Neural cell (in vitro differentiated cells): ENCODE data around the gene PRKAG3. TPM values are rescaled to one million over a fixed set of nuclear protein-coding genes. Genes with fewer than 3 reads are reported as not detected.

Source experiments
- H2AFZ ChIP-seq: fragments of 200-600, 300-800 bp; sonication (generic), shearing (Covaris generic); 2 replicates; pipeline ENCODE4 v1.6.0; 2014; ENCODE audit warnings: low read depth, mild to moderate bottlenecking, antibody characterized with exemption, low read length, moderate library complexity
- H3F3A ChIP-seq: fragments of 200-600 bp; shearing (Covaris generic); 2 replicates; pipeline ENCODE4 v1.6.1; 2016; ENCODE audit warnings: mild to moderate bottlenecking, moderate library complexity, mixed read lengths, antibody characterized with exemption, low read length; ENCODE audit not compliant: insufficient read depth, poor library complexity, severe bottlenecking
- H3K27ac ChIP-seq: fragments of 200-600, 300-800 bp; sonication (generic), shearing (Covaris generic); 2 replicates; pipeline ENCODE4 v1.5.1; 2014; ENCODE audit warnings: mild to moderate bottlenecking, low read length, moderate library complexity
- H3K27me3 ChIP-seq: fragments of 300-800, 200-600 bp; sonication (generic), shearing (Covaris generic); 2 replicates; pipeline ENCODE4 v1.6.0; 2014; ENCODE audit warnings: mild to moderate bottlenecking, low read depth, low read length, moderate library complexity; ENCODE audit not compliant: insufficient read depth
- H3K36me3 ChIP-seq: fragments of 300-800, 200-600 bp; sonication (generic), shearing (Covaris generic); 2 replicates; pipeline ENCODE4 v1.5.1; 2014; ENCODE audit warnings: mild to moderate bottlenecking, antibody characterized with exemption, low read length, moderate library complexity; ENCODE audit not compliant: insufficient read depth
- H3K4me2 ChIP-seq: fragments of 300-800, 200-600 bp; sonication (generic), shearing (Covaris generic); 2 replicates; pipeline ENCODE4 v1.6.0; 2014; ENCODE audit warnings: mild to moderate bottlenecking, low read length
- H3K4me3 ChIP-seq: fragments of 300-800, 200-600 bp; sonication (generic), shearing (Covaris generic); 2 replicates; pipeline ENCODE4 v1.5.1; 2014; ENCODE audit warnings: mild to moderate bottlenecking, low read length, moderate library complexity
- H3K79me2 ChIP-seq: fragments of 200-600 bp; shearing (Covaris generic); replicated peaks from 2 replicates; pipeline ENCODE4 v1.6.0; 2014; ENCODE audit warnings: mild to moderate bottlenecking, low read length, moderate library complexity; ENCODE audit not compliant: insufficient read depth
- H3K9ac ChIP-seq: fragments of 300-800, 200-600 bp; sonication (generic), shearing (Covaris generic); 2 replicates; pipeline ENCODE4 v1.6.1; 2016; ENCODE audit warnings: mild to moderate bottlenecking, low read length, mixed read lengths
- H3K9me2 ChIP-seq: fragments of 200-600 bp; shearing (Covaris generic); 2 replicates; pipeline ENCODE4 v1.6.1; 2016; ENCODE audit warnings: mild to moderate bottlenecking, low read length, mixed read lengths; ENCODE audit not compliant: insufficient read depth
- H3K9me3 ChIP-seq: fragments of 200-600, 300-800 bp; sonication (generic), shearing (Covaris generic); 2 replicates; pipeline ENCODE4 v1.6.1; 2016; ENCODE audit warnings: mild to moderate bottlenecking, mixed run types, low read length, moderate library complexity, mixed read lengths
- H4K20me1 ChIP-seq: fragments of 200-600 bp; shearing (Covaris generic); 2 replicates; pipeline ENCODE4 v1.6.1; 2016; ENCODE audit warnings: mild to moderate bottlenecking, mixed run types; ENCODE audit not compliant: insufficient read depth
- EP300 ChIP-seq: fragments of 450-650 bp; conservative IDR thresholded peaks from 2 replicates; pipeline ENCODE4 v1.6.1; 2014; ENCODE audit warnings: antibody characterized with exemption, mild to moderate bottlenecking, moderate library complexity; ENCODE audit not compliant: poor library complexity, severe bottlenecking
- EZH2 ChIP-seq: fragments of 200-600, 300-800 bp; shearing (Covaris generic), sonication (generic); IDR thresholded peaks from 2 replicates; pipeline ENCODE4 v1.6.1; 2014; ENCODE audit warnings: antibody characterized with exemption, low read length, borderline replicate concordance, mild to moderate bottlenecking; ENCODE audit not compliant: insufficient read depth, poor library complexity, severe bottlenecking
- MXI1 ChIP-seq: fragments of 450-650 bp; conservative IDR thresholded peaks from 2 replicates; pipeline ENCODE4 v1.6.1; 2014; ENCODE audit warnings: antibody characterized with exemption, mild to moderate bottlenecking; ENCODE audit not compliant: poor library complexity, severe bottlenecking
- POLR2AphosphoS5 ChIP-seq: IDR thresholded peaks from 2 replicates; pipeline ENCODE4 v1.6.1; 2012
- RAD21 ChIP-seq: fragments of 450-650 bp; conservative IDR thresholded peaks from 2 replicates; pipeline ENCODE4 v1.6.1; 2014; ENCODE audit warnings: antibody characterized with exemption, mild to moderate bottlenecking, moderate library complexity
- SMC3 ChIP-seq: fragments of 450-650 bp; conservative IDR thresholded peaks from 2 replicates; pipeline ENCODE4 v1.6.1; 2014; ENCODE audit warnings: antibody characterized with exemption, mild to moderate bottlenecking, moderate library complexity; ENCODE audit not compliant: poor library complexity
- TAF1 ChIP-seq: IDR thresholded peaks from 2 replicates; pipeline ENCODE4 v1.6.1; 2012; ENCODE audit warnings: low read depth
- polyA plus RNA-seq: library from polyadenylated mRNA; depleted of rRNA; stranded (reverse); fragments of >200 nt; gene quantifications from 2 replicates; pipeline ENCODE4 v1.2.3, GENCODE V29; 2014
- TF ChIP-seq, protein P1 (sequence below): IDR thresholded peaks from 2 replicates; pipeline ENCODE4 v1.6.1; 2012; ENCODE audit warnings: borderline replicate concordance
- TF ChIP-seq, protein P2 (sequence below): fragments of 450-650 bp; IDR thresholded peaks from 2 replicates; pipeline ENCODE4 v1.5.1; 2014; ENCODE audit warnings: antibody characterized with exemption, mild to moderate bottlenecking, moderate library complexity; ENCODE audit not compliant: poor library complexity, severe bottlenecking

The PRKAG3 gene
- polyA plus RNA-seq, 1 donor from 2014 or later = not detected

DNA sequence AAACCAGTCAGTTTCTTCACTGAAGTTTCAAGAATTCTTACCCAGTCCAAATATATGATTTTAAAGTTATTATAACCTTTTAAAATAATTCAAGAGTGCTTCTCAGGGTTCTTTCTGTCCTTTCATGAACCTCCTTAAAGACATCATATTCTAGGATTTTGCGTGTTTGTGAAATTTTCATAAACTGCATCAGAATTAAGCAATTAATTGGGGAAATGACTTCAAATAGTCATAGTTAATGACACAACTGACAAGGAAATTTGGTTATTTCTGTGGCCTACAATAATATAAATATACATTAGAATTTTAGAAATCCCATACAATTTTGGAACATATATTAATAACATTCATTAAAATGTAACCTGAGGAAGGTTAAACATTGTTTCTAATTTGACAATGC, 39.2 kb downstream of the PRKAG3 start:
- no peaks in the 10 kb centered on the region for H3K27me3 ChIP-seq
- no peak overlapping the region for H3K9ac ChIP-seq
- no peak for TF ChIP-seq TAF1
- TF ChIP-seq RAD21 = no peak
- no peak for TF ChIP-seq POLR2AphosphoS5
- no peak for TF ChIP-seq MXI1
- TF ChIP-seq EP300 = no peak
- TF ChIP-seq SMC3 = no peak
- TF ChIP-seq, protein P1, sequence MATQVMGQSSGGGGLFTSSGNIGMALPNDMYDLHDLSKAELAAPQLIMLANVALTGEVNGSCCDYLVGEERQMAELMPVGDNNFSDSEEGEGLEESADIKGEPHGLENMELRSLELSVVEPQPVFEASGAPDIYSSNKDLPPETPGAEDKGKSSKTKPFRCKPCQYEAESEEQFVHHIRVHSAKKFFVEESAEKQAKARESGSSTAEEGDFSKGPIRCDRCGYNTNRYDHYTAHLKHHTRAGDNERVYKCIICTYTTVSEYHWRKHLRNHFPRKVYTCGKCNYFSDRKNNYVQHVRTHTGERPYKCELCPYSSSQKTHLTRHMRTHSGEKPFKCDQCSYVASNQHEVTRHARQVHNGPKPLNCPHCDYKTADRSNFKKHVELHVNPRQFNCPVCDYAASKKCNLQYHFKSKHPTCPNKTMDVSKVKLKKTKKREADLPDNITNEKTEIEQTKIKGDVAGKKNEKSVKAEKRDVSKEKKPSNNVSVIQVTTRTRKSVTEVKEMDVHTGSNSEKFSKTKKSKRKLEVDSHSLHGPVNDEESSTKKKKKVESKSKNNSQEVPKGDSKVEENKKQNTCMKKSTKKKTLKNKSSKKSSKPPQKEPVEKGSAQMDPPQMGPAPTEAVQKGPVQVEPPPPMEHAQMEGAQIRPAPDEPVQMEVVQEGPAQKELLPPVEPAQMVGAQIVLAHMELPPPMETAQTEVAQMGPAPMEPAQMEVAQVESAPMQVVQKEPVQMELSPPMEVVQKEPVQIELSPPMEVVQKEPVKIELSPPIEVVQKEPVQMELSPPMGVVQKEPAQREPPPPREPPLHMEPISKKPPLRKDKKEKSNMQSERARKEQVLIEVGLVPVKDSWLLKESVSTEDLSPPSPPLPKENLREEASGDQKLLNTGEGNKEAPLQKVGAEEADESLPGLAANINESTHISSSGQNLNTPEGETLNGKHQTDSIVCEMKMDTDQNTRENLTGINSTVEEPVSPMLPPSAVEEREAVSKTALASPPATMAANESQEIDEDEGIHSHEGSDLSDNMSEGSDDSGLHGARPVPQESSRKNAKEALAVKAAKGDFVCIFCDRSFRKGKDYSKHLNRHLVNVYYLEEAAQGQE = no peak
- TF ChIP-seq EZH2 = no peak
- TF ChIP-seq, protein P2, sequence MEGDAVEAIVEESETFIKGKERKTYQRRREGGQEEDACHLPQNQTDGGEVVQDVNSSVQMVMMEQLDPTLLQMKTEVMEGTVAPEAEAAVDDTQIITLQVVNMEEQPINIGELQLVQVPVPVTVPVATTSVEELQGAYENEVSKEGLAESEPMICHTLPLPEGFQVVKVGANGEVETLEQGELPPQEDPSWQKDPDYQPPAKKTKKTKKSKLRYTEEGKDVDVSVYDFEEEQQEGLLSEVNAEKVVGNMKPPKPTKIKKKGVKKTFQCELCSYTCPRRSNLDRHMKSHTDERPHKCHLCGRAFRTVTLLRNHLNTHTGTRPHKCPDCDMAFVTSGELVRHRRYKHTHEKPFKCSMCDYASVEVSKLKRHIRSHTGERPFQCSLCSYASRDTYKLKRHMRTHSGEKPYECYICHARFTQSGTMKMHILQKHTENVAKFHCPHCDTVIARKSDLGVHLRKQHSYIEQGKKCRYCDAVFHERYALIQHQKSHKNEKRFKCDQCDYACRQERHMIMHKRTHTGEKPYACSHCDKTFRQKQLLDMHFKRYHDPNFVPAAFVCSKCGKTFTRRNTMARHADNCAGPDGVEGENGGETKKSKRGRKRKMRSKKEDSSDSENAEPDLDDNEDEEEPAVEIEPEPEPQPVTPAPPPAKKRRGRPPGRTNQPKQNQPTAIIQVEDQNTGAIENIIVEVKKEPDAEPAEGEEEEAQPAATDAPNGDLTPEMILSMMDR = no peak
- no peak overlapping the region for H3K4me2 ChIP-seq
- no peaks in the 10 kb centered on the region for H3K9me3 ChIP-seq
- H3F3A ChIP-seq = no peaks in the 10 kb centered on the region
- no peaks in the 10 kb centered on the region for H3K36me3 ChIP-seq
- H3K27ac ChIP-seq = no peak overlapping the region
- H3K4me3 ChIP-seq = no peak overlapping the region
- no peaks in the 10 kb centered on the region for H3K79me2 ChIP-seq
- H2AFZ ChIP-seq = no peak overlapping the region
- no peaks in the 10 kb centered on the region for H3K9me2 ChIP-seq
- no peaks in the 10 kb centered on the region for H4K20me1 ChIP-seq

DNA sequence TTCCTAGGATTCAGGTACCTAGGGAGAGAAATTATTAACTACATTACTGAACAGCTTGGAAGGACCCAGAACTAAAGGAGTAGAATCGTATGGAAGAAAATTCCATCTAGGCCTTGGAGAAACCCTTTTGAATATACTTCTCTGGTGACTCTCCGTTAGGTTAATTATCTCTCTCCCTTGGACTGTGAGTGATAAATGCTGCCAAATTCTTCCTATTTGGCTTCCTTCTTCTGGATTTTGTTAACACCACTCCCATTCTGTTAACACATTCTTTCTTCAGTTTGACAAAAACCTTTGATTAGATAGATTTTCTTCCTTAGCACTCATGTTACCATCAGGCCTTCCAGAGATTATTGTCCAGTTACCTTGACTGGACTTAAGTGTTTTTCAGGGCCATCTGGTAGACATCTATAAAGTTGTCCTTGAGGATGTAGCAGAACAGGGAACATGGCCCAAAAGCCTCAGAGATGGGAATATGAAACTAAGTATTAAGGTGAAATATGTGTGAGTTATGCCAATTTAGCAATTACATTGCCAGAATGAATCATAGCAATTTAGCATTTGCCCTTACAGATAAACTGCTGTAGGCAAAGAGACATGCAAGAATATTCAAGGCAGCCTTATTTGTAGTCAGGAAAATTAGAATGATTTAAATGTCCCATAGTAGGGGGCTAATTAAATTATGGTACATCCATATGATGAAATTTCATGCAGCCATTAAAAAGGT, 42.9 kb downstream of the PRKAG3 start:
- no peaks in the 10 kb centered on the region for H3K79me2 ChIP-seq
- no peak overlapping the region for H3K4me2 ChIP-seq
- H3K9me2 ChIP-seq = no peaks in the 10 kb centered on the region
- no peaks in the 10 kb centered on the region for H3K27me3 ChIP-seq
- H3K36me3 ChIP-seq = no peaks in the 10 kb centered on the region
- no peak overlapping the region for H2AFZ ChIP-seq
- no peak overlapping the region for H3K27ac ChIP-seq
- no peaks in the 10 kb centered on the region for H3K9me3 ChIP-seq
- H3F3A ChIP-seq = no peaks in the 10 kb centered on the region
- TF ChIP-seq RAD21 (no peak), TAF1 (no peak), EZH2 (no peak), MXI1 (no peak), EP300 (no peak), POLR2AphosphoS5 (no peak), SMC3 (no peak)
- TF ChIP-seq, protein P1 = no peak
- TF ChIP-seq, protein P2 = no peak
- H3K4me3 ChIP-seq = no peak overlapping the region
- no peaks in the 10 kb centered on the region for H4K20me1 ChIP-seq
- no peak overlapping the region for H3K9ac ChIP-seq
